Fibroblast of lung (primary cell): ENCODE results near the gene RHBDD3.

Experiments
- EZH2 ChIP-seq: IDR thresholded peaks from 2 replicates; pipeline ENCODE4 v1.5.1; 2012; ENCODE audit warnings: low read length, control low read depth, mild to moderate bottlenecking; ENCODE audit errors: missing control alignments
- TF ChIP-seq, protein P1 (sequence below), 2 donors: IDR thresholded peaks in 1 of 2; conservative IDR thresholded peaks in 1 of 2; 1 replicate in 1 of 2; 2 replicates in 1 of 2; pipeline ENCODE4 v1.5.1; 2011 to 2012; ENCODE audit warnings: low read length in 2 of 2, control low read depth in 1 of 2, inconsistent platforms in 1 of 2, low read depth in 1 of 2, mild to moderate bottlenecking in 1 of 2

DNA sequence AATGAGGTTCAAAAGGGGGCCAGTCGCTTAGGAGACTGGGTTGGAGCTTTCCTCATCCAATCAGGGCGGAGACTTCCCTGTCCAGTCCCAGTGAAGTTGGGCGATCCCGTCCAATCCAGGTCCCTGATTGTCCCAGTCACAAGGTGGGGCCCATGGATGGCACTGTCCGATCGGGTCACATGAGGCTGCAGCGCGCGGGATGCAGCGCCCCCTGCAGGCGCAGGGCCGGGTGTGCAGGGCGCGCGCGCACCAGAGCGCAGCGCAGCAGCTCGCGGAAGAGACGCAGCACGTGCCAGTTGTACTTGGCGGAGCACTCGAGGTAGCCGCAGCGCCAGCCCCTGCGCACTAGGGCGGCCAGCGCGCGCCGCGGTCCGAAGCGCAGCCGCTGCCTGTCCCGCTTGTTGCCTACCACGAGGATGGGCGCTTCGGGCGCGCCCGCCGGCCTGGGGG, 45.4 kb upstream of the RHBDD3 start:
- TF ChIP-seq, protein P1, sequence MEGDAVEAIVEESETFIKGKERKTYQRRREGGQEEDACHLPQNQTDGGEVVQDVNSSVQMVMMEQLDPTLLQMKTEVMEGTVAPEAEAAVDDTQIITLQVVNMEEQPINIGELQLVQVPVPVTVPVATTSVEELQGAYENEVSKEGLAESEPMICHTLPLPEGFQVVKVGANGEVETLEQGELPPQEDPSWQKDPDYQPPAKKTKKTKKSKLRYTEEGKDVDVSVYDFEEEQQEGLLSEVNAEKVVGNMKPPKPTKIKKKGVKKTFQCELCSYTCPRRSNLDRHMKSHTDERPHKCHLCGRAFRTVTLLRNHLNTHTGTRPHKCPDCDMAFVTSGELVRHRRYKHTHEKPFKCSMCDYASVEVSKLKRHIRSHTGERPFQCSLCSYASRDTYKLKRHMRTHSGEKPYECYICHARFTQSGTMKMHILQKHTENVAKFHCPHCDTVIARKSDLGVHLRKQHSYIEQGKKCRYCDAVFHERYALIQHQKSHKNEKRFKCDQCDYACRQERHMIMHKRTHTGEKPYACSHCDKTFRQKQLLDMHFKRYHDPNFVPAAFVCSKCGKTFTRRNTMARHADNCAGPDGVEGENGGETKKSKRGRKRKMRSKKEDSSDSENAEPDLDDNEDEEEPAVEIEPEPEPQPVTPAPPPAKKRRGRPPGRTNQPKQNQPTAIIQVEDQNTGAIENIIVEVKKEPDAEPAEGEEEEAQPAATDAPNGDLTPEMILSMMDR (conservative IDR thresholded peaks at IDR 0.05 in 1 of 2, IDR thresholded peaks at IDR 0.05 in 1 of 2; ENCODE audit: low read depth in 1 of 2, low read length in 2 of 2) = peak; percentile 42 to 48
- TF ChIP-seq EZH2 = no peak
